Thymus (tissue), 11 donors: ENCODE data around the gene CREB3. TPM values are rescaled to one million over a fixed set of nuclear protein-coding genes. Genes with fewer than 3 reads are reported as not detected.
A peak's percentile ranks its signal among the peaks of the same experiment; 100 is the strongest.

Source experiments
- DNase-seq, 9 donors: peaks; one replicate each; pipeline ENCODE4 v3.0.0-alpha.2; 2013; ENCODE audit warnings: low spot score in 9 of 9, low read depth in 6 of 9, missing footprints in 1 of 9
- H3K27ac ChIP-seq, 2 donors: one replicate each; pipeline ENCODE4 v1.5.1; 2013; ENCODE audit warnings: control low read depth in 1 of 2, low read depth in 1 of 2, low read length in 1 of 2, mild to moderate bottlenecking in 1 of 2, moderate library complexity in 1 of 2
- H3K27me3 ChIP-seq, 2 donors: one replicate each; pipeline ENCODE4 v1.5.1; 2013; ENCODE audit warnings: low read length in 1 of 2; ENCODE audit not compliant: control insufficient read depth in 2 of 2, insufficient read depth in 1 of 2
- H3K36me3 ChIP-seq, 2 donors: one replicate each; pipeline ENCODE4 v1.5.1; 2013; ENCODE audit warnings: low read length in 1 of 2, mild to moderate bottlenecking in 1 of 2, moderate library complexity in 1 of 2; ENCODE audit not compliant: control insufficient read depth in 2 of 2, insufficient read depth in 2 of 2
- H3K4me1 ChIP-seq, 2 donors: one replicate each; pipeline ENCODE4 v1.5.1; 2013; ENCODE audit warnings: low read length in 2 of 2; ENCODE audit not compliant: control insufficient read depth in 2 of 2, insufficient read depth in 2 of 2
- H3K4me3 ChIP-seq, 2 donors: one replicate each; pipeline ENCODE4 v1.5.1; 2013; ENCODE audit warnings: low read length in 2 of 2, control low read depth in 1 of 2, mild to moderate bottlenecking in 1 of 2
- H3K9me3 ChIP-seq, 2 donors: one replicate each; pipeline ENCODE4 v1.5.1; 2013; ENCODE audit warnings: low read length in 1 of 2, mild to moderate bottlenecking in 1 of 2; ENCODE audit not compliant: control insufficient read depth in 2 of 2, insufficient read depth in 1 of 2
- WGBS: extraction: QIAGEN DNeasy Blood & Tissue Kit; methylation state at CpG from one replicate; pipeline ENCODE4 v1.1.7; 2013; 5-methylcytosine and 5-hydroxymethylcytosine counted together
- polyA plus RNA-seq: library from polyadenylated mRNA; stranded (reverse); fragments of 200-250 nt; gene quantifications from one replicate; pipeline ENCODE4 v1.2.3, GENCODE V29; 2013
- total RNA-seq: library from RNA; stranded (reverse); fragments of 120-200 nt; gene quantifications from one replicate; pipeline ENCODE4 v1.2.4, GENCODE V29; 2013
- donor health status: healthy.

CREB3 gene
- total and polyA plus RNA-seq, 2 donors, result 23.2 to 25.6 TPM

DNA sequence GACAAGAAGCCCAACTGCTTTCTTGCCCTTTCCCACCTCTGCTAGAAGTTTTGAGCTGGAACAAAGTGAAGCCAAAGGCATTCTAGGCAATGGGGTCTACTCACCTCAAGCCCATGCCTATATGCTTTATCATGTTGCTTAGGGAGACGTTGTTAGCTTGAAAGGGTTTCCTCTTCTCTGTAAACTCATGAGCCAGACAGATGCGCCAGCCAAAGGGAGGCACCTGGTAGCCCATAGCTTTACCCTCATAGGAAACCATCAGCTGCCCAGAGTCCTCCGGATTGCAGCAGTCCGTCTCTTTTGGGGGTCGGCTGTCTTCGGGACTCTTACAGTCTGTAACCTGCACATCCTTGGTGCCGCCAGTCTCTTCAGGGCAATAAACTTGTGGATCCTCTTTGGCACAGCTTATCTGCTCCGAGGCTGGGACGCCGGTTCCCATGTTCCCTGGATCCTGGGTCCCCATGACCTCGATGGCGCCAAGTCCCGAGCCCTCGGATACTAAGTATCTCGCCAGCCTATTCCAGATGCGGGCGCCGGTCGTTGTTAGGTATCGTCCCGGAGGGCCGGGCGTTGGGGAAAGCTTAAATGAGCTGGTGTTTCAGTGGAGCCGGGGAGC lies 15.9 kb downstream of the CREB3 start:
- Histone ChIP-seq H3K4me1 (peaks cover 25 to 34% of the 10 kb centered on the region in 2 donors), H3K27me3 (no peaks in the 10 kb centered on the region), H3K36me3 (peaks cover 37 to 42% of the 10 kb centered on the region in 2 donors), H3K27ac (peak overlapping the region; percentile 46 to 89), H3K4me3 (peak overlapping the region; percentile 81 to 88), H3K9me3 (no peaks in the 10 kb centered on the region)
- peak in 3 of 9 donors; percentile 40 to 65 (median 41) for DNase-seq
- under 1% methylated on average over 24 of the region's 24 CpGs for WGBS

DNA sequence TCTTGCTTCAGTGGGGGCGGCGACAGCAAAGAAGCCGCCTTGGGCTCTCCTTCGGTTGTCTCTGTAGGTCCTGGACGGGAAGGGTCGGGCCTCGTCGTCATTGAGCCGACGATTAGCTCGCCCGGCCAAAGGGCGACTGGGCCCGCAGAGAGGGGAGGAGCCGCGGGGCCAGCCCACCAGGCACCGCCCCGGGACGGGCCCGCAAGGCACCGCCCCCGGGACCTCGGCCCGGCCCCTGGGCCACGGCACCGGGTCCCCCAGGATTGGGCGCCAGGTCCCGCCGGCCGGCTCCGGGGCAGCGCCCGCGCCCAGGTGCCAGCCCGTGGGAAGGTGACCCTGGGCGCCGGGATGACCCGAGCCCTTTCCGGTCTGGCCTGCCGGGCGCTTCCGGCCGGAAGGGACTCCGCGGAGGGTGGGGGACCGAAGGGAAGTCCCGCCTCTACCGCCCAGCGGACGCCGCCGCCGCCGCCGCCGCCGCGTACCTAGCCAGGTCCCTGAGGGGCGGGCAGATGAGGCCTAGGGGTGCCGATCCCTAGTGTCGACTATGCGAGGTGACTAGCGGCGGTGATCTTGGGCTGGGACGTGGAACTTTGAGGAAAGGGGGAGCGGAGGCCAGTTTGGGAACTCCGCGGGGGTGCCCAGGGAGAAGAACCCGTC lies 16.5 kb downstream of the CREB3 start, which contains the start of the genes GBA2 and RGP1:
Gene GBA2, minus strand, starts transcription at position 371 of the 657 bp plus-strand sequence. CDS start 524 bp downstream, outside the sequence.
Gene RGP1, plus strand, starts transcription at position 430 of the 657 bp plus-strand sequence. CDS start 469 bp downstream, outside the sequence.
- peak in 5 of 9 donors; percentile 42 to 76 (median 56) for DNase-seq

DNA sequence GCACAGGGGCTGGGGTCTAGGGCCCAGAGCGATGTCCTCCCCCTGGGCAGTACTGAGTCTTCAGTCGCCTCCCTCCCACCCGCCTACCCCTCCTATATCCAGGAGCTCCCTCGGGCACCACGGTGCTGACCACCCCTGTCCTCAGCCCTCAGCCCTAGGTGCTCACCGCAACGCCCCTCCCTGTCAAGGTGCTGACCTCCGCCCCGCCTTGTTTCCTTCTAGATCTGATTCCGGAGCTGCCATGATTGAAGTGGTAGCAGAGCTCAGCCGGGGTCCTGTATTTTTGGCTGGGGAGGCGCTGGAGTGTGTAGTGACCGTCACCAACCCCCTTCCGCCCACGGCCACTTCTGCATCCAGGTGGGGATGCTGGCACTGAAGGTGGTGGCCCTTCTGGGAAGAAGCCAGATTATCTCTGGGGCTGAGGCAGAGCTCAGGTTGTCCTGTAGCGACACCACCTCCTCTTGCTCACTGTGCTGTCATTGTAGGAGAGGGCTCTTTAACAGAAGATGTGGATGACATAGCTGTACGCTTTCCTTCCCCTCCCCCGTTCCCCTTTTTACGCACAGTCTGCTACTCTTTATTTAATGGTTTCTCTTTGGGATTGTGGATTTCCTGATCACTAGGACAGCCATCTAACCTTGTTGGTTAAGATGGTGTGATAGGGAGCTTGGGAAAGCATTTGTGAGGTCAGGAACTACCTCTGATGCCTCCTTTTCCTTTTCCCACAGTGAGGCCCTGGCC lies 17.2 kb downstream of the CREB3 start:
- Histone ChIP-seq H3K27me3 (no peaks in the 10 kb centered on the region), H3K9me3 (no peaks in the 10 kb centered on the region), H3K4me1 (peaks cover 25 to 33% of the 10 kb centered on the region in 2 donors), H3K36me3 (peaks cover 32 to 38% of the 10 kb centered on the region in 2 donors), H3K27ac (peak overlapping the region; percentile 62 to 89), H3K4me3 (peak overlapping the region; percentile 81 to 88)
- DNase-seq, result peak in 2 of 9 donors; percentile 47 to 66
- WGBS, result 9% methylated on average over 19 of the region's 19 CpGs

More for the DNA sequence above, 16.5 kb downstream of the CREB3 start, which contains the start of the genes GBA2 and RGP1:
- Histone ChIP-seq H3K4me1 (peaks cover 25 to 34% of the 10 kb centered on the region in 2 donors), H3K9me3 (no peaks in the 10 kb centered on the region), H3K27me3 (no peaks in the 10 kb centered on the region), H3K36me3 (peaks cover 37 to 42% of the 10 kb centered on the region in 2 donors), H3K4me3 (peak within 1 kb of the TSS; percentile 81 to 88), H3K27ac (peak within 1 kb of the TSS; percentile 62 to 89)
- under 1% methylated on average over 69 of the region's 69 CpGs for WGBS

DNA sequence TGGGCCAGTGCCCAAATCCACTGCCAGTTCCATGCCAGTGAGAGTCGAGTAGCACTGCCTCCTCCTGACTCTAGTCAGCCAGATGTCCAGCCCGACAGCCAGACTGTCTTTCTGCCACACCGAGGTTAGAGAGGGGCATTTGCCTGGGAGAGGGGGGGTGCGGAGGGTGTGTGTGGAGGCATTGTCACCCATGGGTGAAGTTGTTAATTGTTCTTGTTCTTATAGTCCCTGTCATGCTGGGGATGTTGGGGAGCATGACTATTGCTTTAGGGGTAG lies 17.7 kb downstream of the CREB3 start:
- DNase-seq, result no peak
- H3K9me3 ChIP-seq, result no peaks in the 10 kb centered on the region
- H3K27ac ChIP-seq, result peak overlapping the region in 1 of 2 donors; percentile 62
- peaks cover 31 to 37% of the 10 kb centered on the region in 2 donors for H3K36me3 ChIP-seq
- H3K4me3 ChIP-seq, result peak overlapping the region in 1 of 2 donors; percentile 81
- peaks cover 25 to 32% of the 10 kb centered on the region in 2 donors for H3K4me1 ChIP-seq
- WGBS, result 79% methylated on average over 4 of the region's 4 CpGs
- no peaks in the 10 kb centered on the region for H3K27me3 ChIP-seq

DNA sequence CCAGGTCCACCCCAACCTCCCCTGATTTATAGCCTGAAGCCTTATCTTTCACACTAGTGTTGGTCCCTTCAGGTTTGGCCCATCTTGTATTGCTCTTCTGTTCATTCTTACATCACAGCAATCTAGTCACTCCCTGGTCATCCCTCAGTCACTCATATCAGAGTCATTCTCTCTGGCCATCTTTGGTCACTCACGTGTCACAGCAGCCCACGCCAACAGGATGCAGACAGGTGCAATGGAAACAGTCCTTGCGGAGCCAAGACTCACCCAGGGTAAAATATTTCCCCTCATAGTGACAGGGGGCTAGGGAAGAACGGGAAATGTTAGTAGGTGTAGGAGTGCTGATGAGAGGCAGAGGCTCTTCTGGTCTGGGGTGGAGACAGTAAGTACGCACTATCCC lies 21.0 kb downstream of the CREB3 start:
- no peaks in the 10 kb centered on the region for H3K9me3 ChIP-seq
- H3K36me3 ChIP-seq, result peaks cover 31 to 34% of the 10 kb centered on the region in 2 donors
- peaks cover 10 to 25% of the 10 kb centered on the region in 2 donors for H3K4me1 ChIP-seq
- no peak for DNase-seq
- no peak overlapping the region for H3K4me3 ChIP-seq
- WGBS, result 97% methylated on average over 5 of the region's 5 CpGs
- no peak overlapping the region for H3K27ac ChIP-seq
- H3K27me3 ChIP-seq, result no peaks in the 10 kb centered on the region

DNA sequence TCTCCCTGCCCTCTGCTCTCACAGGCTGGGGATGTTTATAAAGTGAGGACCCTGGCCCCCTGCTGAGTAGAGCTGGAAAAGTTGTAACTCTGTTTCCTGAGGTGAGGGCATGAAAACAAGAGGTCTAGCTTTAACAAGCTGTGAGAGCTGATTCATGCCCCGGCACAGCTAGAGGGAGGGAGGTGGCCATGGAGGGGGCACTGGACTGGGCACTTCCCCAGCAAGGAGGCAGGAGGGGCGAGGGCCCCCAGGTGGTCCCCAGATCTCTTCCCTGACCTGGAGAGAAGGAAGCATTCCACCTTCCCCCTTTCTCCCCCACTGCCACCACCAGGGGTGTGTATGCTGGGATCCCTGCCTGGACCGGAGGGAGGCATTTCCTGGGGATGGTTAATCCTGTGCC lies 21.8 kb downstream of the CREB3 start, which contains the start of gene MSMP:
Gene MSMP, minus strand, starts transcription at position 13 of the 400 bp plus-strand sequence. CDS start 147 bp downstream, outside the sequence.
- 66% methylated on average over 3 of the region's 3 CpGs for WGBS
- Histone ChIP-seq H3K4me1 (peaks cover 10 to 23% of the 10 kb centered on the region in 2 donors), H3K9me3 (no peaks in the 10 kb centered on the region), H3K36me3 (peaks cover 31 to 34% of the 10 kb centered on the region in 2 donors), H3K4me3 (no peak within 1 kb of the TSS), H3K27ac (no peak within 1 kb of the TSS), H3K27me3 (no peaks in the 10 kb centered on the region)
- no peak for DNase-seq

DNA sequence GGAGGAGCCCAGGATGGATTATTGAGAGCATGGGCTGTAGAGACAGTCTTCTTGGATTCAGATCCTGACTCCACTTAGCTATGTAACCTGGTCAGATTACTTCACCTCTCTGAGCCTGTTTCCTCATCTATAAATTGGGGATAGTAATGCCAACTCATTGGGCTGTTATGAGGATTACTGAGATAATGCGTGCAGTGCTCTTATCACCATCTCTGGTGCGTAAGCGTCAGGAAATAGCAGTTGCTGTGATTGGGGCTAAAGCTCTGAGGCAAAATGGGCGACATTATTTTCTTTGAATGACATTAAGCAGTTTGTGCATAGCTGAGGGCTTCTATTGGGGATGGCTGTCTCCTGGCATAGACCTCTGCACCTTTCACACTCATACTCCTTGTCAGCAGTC lies 22.6 kb downstream of the CREB3 start:
- H3K9me3 ChIP-seq, result no peaks in the 10 kb centered on the region
- no peak overlapping the region for H3K4me3 ChIP-seq
- no peaks in the 10 kb centered on the region for H3K27me3 ChIP-seq
- 98% methylated on average over 4 of the region's 4 CpGs for WGBS
- no peak for DNase-seq
- H3K27ac ChIP-seq, result no peak overlapping the region
- peaks cover 31 to 34% of the 10 kb centered on the region in 2 donors for H3K36me3 ChIP-seq
- H3K4me1 ChIP-seq, result peaks cover 6 to 16% of the 10 kb centered on the region in 2 donors

DNA sequence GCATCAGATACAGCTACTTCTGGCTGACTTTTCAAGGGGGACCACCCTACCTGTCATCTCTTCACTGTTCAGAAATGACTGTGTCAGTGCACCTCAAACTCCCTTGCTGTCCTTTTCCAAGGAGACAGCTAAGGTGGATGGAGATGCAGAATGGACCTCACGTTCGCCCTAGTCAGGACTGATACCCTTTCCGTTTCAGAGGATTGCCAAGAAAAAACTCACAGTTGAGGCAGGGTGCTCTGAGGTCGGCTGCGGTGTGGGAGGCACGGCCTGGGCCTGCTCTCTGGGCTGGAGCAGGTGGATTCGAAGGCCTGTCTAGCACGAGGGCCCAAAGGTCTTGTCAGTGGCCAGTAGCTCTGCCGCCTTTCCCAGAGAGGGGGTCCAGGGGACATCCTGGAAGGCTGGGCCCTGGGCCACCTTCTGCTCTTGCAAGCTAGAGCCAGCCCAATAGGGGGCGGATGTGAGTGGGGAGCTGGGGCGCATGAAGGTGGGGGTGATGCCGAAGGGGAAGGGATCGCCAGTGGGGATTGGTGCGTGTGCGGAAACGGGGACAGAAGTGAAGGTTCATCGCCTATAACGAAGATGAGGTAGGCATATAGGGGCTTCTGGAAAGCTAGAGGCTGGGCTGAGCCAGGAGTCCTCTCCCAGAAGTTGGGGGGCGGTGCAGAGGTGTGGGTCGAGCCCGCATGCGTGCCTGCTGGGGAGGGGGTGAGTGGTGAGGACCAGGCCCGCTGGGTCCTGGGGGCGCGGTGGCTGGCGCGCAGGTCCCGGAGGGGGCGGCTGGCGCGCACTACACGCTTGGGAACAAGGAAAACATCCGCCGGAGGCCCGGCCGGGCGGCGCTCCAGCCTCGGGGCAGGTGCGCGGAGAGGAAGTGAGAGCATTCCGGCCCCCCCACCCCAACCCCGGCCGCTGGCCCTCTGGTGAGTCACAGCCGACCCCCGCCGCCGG lies 24.1 kb downstream of the CREB3 start:
- DNase-seq, result peak in 7 of 9 donors; percentile 54 to 86 (median 66)

More for the DNA sequence above, 24.1 kb downstream of the CREB3 start:
- Histone ChIP-seq H3K9me3 (no peaks in the 10 kb centered on the region), H3K4me3 (peak overlapping the region; percentile 56 to 64), H3K36me3 (peaks cover 24 to 28% of the 10 kb centered on the region in 2 donors), H3K27me3 (no peaks in the 10 kb centered on the region), H3K27ac (peak overlapping the region; percentile 32 to 55), H3K4me1 (peaks cover 6 to 14% of the 10 kb centered on the region in 2 donors)
- WGBS, result 6% methylated on average over 48 of the region's 48 CpGs
